Peyer's patch (tissue), 4 donors: ENCODE data around the gene A2M.
"Not testable (repeated sequence)": the region's sequence is repeated elsewhere in the genome, so short reads cannot be mapped to it uniquely, and the experiment has no call there.

Experiments used
- CTCF ChIP-seq, 6 experiments: fragments of 450-650 bp in 4 of 6; fragments of 200-600 bp in 2 of 6; sonication (generic) in 1 of 6; IDR thresholded peaks; one replicate each; pipeline ENCODE4 v1.5.1; 2017 to 2019; ENCODE audit warnings: antibody characterized with exemption in 6 of 6, mild to moderate bottlenecking in 3 of 6, moderate library complexity in 1 of 6
- POLR2A ChIP-seq, 2 donors: fragments of 450-650 bp; IDR thresholded peaks; one replicate each; pipeline ENCODE4 v1.5.1; 2017; ENCODE audit warnings: antibody characterized with exemption in 2 of 2, mild to moderate bottlenecking in 2 of 2, moderate library complexity in 2 of 2

GRCh38 chr12:9139588-9140290, 24.0 kb upstream of the A2M start:
- TF ChIP-seq CTCF, POLR2A (IDR thresholded peaks at IDR 0.05): not testable (repeated sequence)
